Measurements from ENCODE around the gene PLA2G12B.
"Not testable (repeated sequence)": the region's sequence is repeated elsewhere in the genome, so short reads cannot be mapped to it uniquely, and the experiment has no call there.

The PLA2G12B gene, protein sequence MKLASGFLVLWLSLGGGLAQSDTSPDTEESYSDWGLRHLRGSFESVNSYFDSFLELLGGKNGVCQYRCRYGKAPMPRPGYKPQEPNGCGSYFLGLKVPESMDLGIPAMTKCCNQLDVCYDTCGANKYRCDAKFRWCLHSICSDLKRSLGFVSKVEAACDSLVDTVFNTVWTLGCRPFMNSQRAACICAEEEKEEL

DNA sequence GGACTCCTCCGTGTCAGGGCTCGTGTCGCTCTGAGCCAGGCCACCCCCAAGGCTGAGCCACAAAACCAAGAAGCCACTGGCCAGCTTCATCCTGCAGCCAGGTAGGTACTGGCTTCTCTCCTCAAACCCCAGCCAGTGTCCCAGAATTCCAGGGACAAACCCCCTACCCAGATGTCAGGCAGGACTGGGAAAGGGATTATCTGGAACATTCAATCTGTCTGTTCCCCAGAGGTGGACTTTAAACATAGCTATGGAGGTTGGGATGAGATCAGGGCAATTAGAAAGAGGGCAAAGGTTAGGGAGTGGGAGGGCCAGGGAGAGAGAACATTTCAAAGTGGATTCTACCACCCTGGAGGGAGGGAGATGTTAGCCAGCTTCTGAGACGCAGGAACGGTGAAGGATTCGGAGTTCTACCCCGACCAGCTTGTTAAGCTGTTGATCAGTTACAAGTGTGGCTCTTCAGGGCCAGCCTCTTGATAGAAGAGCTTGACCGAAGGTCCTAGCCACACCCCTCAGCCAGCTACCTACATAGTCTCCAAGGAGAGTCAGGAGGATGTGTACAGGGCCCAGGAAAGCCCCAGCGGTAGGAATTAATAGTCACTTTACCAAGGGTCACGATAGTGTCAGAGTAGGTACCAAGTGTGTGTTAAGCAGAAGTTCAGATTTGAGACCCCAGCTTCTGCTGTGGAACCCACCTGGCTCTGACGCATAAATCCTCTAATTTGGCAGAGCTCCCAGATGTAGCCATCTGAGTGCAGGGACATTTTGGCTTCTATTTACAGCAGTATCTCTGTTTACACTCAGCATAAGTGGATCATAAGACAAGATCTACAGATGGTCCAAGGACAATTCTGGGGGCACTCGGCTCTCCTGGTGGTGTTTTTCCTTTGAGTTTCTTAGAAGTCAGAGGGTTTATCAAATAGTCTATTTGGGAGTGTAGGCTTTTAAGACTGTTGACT is at the start of gene PLA2G12B:
TSS of gene PLA2G12B (minus strand) at position 211 of the 959 bp plus-strand sequence. CDS start at position 90, 121 bp downstream.
- DNase-seq, result peak; percentile 4

DNA sequence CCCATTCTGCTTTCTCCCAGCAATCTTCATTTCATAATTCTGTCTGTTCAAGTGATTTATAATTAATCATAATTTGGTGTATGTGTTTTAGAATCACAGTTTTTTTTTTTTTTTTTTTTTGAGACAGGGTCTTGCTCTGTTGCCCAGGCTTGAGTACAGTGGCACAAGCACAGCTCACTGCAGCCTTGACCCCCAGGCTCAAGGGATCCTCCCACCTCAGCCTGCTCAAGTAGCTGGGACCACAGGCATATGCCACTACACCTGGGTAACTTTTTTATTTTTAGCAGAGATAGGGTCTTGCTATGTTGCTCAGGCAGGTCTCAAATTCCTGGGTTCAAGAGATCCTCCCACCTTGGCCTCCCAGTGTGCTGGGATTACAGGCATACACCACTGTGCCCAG is 49.2 kb upstream of the PLA2G12B start:
- no peak for DNase-seq

DNA sequence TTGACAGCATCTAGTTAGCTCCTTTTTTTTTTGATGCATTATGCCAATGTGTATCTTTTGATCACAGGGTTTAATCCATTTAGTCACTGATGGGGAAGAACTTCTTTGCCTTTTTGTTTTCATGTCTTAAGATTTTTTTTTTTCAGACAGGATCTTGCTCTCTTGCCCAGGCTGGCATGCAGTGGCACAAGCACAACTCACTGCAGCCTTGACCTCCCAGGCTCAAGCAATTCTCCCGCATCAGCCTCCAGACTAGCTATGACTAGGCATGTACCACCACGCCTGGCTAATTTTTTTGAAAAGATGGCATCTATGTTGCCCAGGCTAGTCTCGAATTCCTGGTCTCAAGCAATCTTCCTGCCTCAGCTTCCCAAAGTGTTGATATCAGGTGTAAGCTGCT is 46.4 kb upstream of the PLA2G12B start:
- DNase-seq, result no peak

DNA sequence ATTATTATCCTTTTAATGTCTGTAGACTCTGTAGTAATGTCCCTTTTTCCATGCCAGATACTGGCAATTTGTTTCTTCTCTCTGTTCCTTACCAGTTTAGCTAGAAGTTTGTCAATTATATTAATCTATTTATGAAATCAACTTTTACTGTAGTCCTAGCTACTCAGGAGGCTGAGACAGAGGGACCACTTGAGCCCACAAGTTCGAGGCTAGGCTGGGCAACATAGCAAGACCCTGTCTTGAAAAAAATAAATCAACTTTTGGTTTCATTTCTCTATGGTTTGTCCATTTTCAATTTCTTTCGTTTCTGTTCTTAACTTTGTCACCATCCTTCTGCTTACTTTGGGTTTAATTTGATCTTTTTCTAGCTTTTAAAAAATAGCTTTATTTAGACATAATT is 42.5 kb upstream of the PLA2G12B start:
- no peak for DNase-seq

DNA sequence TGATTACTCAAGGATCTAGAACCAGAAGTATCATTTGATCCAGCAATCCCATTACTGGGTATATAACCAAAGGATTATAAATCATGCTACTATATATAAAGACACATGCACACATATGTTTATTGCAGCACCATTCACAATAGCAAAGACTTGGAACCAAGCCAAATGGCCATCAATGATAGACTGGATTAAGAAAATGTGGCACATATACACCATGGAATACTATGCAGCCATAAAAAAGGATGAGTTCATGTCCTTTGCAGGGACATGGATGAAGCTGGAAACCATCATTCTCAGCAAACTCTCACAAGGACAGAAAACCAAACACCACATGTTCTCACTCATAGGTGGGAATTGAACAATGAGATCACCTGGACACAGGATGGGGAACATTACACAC is 40.9 kb upstream of the PLA2G12B start:
- DNase-seq, result not testable (repeated sequence)

DNA sequence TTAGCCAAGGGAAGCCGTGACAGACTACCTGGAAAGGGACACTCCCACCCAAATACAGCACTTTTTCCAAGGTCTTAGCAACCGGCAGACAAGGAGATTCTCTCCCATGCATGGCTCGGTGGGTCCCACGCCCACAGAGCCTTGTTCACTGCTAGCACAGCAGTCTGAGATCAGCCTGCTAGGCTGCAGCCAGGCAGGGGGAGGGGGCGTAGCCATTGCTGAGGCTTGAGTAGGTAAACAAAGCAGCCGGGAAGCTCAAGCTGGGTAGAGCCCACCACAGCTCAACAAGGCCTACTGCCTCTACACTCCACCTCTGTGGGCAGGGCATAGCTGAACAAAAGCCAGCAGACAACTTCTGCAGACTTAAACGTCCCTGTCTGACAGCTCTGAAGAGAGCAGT is 35.2 kb upstream of the PLA2G12B start:
- DNase-seq, result not testable (repeated sequence)

DNA sequence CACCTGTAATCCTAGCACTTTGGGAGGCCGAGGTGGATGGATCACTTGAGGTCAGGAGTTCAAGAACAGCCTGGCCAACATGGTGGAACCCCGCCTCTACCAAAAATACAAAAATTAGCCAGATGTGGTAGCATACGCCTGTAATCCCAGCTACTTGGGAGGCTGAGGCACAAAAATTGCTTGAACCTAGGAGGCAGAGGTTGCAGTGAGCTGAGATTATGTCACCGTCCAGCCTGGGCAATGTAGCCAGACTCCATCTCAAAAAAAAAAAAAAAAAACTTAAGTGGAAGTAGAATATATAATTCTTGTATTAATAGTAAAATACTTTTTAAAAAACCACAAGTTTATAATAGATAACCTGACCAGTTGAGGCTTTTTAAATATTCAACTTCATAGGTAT is 30.0 kb upstream of the PLA2G12B start:
- not testable (repeated sequence) for DNase-seq

DNA sequence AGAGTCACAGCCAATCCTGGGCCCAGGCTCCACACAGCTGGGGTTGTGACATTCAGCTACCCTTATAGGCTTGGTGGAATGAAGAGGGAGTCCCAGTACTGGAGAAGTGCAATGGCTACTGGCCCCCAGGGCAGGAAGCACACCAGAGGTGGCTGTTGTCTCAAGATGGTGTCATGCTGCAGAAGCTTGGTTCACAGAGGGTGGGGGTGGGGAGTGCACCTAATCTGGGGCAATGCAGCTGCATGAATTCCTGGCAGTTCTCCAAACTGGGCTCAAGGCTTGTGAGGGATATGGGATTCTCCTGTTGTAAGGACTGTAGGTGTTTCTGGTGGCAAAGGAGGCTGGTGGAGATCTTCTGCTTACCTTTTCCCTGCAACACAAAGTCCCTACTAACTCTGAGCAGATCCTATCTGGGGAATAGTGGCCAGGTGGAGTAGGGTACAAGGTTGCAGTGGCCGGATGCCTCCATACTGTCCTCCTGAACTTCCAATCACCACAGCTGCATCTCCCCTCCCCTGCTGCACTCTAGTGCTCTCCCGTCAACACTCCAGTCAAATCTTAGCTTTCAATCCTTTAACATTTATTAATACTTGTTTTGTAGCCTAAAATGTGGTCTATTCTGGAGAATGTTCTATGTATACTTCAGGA is 27.4 kb upstream of the PLA2G12B start:
- DNase-seq, result no peak

DNA sequence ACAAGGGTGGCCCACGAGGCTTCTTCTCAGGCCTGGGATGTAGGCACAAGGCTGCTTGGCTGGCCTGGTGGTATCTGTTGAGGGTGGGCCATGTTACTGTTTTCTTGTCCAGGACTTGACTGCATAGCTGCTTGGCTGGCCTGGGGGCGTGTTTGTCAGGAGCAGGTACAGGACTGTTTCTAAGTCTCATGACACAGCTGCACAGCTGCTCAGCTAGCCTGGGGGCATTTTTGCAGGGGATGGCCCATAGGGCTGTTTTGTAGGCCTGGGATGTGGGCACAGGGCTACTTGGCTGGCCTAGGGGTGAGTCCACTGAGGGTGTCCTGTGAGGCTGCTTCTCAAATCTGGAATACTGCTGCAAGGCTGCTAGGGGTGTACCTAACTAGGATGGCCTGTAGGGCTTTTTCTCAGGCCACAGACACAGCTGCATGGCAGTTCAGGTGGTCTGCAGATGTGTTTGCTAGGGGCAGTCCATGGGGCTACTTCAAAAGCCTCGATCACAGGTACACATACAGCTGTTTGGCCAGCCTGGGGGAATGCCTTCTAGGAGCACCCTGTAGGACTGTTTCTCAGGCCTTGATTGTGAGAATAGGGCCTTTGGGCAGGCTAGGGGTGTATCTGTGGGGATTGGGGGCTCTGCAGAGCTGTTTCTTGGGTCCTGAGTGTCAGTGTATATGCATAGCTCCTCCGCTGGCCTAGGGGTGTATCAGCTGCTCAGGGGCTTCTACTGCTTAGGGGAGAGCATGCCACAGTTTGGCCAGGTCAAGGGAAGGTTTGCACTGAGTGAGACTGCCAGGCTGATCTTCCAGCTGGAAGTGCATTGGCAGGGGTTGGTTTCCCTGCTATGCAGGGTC is 26.6 kb upstream of the PLA2G12B start:
- no peak for DNase-seq

DNA sequence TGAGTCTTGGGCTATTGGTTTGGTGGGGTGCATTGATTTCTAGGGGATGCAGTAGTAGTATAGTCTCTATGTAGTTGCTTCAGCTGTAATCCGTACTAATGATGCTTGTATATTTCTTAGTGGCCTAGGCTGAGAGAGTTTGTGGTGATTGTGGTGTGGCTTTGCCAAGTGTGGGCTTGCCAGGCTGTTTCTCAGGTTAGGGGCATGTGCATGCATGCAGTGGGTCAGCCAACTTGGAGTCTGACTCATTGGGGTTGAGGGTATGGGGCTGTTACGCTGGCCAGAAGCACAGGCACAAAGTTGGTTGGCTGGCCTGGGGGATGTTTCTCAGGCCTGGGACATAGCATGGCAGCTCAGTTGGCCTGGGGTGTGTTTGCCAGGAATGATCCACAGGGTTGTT is 25.7 kb upstream of the PLA2G12B start:
- no peak for DNase-seq

DNA sequence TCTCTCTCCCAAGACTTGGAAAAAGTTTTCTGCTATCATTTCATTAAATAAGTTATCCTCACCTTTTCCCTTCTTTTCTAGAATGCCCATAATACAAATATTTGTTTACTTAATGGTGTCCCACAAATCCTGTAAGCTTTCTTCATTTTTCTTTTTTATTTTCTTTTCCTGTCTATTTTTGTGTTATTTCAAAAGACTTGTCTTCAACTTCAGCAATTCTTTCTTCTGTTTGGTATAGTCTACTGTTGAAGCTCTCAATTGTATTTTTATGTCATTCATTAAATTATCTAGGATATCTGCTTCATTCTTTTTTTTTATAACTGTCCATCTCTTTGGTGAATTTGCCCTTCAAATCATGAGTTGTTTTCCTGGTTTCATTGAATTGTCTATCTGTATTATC is 25.1 kb upstream of the PLA2G12B start:
- DNase-seq, result no peak

DNA sequence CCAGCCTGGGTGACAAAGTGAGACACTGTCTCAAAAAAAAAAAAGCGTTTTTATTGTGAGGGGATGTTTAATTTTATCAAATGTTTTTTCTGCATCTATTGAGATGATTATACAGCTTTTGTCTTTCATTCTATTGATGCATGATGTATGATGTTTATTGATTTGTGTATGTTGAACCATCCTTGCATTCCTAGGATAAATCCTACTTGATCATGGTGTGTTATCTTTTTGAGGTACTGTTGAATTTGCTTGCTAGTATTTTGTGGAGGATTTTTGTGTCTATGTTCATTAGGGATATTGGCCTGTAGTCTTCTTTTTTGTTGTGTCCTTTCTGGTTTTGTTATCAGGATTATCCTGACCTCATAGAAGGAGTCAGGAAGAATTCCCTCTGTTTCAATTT is 22.3 kb upstream of the PLA2G12B start:
- DNase-seq, result no peak

DNA sequence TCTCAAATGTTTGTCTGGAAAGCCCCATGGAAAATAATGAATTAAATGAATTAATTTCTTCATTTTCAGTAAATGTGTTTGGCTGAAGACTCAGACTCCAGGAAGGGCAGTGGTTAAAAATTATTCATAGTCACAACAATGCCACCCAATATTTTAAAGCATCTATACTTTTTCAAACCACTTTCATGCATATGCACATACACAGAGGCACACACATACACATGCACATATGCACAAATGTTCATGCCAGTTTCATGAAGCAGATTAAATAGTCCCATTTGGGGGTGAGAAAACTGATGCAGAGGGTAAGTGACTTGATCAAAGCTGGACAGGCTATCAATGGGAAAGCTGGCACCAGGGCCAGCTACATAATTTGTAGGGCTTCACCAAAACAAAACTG is 1.4 kb upstream of the PLA2G12B start:
- no peak for DNase-seq

DNA sequence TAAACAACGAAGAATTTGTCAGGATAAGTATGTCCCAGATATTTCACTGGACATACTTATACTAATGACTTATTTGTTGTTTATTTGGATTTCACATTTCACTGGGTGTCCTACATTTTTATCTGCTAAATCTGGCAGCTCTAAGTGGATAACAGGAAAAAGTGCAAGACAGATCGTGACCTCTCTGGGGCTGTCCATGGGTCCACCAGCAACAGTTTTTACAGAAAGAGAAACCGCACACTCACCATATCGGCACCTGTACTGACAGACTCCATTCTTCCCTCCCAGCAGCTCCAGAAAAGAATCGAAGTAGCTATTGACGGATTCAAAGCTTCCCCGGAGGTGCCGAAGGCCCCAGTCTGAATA is 393 bp downstream of the PLA2G12B start:
- DNase-seq, result peak; percentile 9

DNA sequence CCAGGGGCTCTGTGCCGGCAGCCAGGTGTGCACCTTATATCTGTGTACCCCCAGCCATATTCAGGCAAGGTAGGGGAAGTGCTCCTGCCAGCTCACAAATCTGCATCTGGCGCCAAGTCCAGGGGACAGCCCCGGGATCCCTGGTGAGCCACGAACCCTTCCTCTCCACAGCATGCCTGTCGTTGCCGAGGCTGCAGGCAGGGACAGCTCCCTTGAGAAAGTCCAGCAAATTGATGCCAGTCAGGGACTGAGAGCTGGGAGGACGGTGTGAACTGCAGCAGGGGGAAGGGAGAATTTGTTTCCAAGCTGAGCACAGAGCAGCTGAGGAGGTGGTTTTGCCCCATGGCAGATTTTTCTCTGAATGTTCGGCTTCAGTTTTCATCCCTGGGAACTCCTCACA is 919 bp downstream of the PLA2G12B start:
- peak; percentile 16 for DNase-seq

DNA sequence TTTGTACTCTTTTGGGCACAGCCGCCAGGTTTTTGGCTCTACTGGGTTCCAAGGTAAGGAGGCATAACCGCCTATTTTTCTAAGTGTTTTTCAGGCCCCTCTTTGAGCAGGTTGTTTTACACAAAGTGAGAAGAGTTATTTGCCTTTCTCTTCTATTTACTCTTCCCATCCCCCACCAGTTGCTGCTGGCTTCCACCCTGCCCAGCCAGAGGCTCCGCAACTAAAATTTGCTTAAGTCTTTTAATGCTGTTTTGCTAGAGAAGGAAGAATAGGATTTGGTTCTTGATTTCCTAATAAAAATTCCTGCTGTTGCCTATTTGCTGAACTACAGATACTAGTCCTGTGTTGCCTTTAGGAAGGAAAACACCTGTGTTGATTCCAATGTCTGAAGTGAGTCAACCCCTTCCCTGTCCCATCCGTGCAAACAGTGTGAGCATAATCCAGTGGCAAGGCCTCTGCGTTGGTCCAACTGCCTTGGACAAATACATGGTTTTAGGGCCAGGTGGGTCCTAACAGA is 1.9 kb downstream of the PLA2G12B start:
- no peak for DNase-seq

DNA sequence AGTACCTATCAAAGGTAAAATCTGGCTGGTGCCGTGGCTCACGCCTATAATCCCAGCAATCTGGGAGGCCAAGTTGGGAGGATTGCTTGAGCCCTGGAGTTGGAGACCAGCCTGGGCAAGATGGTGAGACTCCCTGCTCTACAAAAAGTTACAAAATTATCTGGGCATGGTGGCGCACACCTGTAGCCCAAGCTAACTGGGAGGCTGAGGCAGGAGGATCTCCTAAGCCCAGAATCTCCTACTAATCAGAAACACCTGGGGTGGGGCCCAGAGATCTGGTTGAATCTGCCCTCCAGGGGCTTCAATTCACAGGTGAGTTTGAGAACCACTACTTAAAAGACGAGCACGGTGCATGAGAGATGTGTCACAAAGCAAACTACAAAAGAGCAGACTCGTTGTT is 2.4 kb downstream of the PLA2G12B start:
- DNase-seq, result no peak

DNA sequence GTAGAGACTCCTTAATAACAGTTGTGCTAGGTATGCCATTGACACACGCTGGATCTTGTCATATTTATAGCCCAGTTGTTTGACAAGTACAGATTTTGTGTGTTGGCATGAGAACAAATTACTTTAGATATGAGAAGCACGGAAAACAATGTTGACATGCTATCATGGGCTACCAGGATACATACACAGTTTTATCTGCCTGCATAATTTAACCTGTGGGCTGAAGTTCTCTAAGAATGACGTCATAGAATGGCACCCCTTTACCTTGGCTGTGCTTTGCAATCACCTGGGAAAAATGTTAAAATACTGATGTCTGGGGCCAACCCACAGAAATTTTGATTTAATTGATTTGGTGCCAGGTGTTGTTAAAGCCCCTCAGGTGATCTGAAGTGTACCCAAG is 2.8 kb downstream of the PLA2G12B start:
- no peak for DNase-seq

DNA sequence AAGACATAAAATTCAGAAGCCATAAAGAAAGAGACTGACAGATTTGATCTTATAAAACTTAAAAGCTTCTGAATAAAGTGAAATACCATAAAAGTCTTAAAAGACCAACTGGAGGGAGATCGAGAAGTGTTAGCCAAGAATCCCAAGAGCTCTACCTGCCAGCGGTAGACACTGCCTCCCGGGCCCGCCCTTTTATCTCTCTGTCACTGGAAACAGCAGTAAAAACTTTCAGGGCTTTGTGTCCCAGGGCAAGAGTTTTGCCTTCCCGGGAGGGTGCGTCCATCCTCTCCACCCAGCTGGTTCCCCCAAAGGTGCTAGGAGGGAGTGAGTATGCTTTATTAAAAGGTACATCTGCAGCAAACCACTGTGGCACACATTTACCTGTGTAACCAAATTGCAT is 5.8 kb downstream of the PLA2G12B start:
- no peak for DNase-seq

DNA sequence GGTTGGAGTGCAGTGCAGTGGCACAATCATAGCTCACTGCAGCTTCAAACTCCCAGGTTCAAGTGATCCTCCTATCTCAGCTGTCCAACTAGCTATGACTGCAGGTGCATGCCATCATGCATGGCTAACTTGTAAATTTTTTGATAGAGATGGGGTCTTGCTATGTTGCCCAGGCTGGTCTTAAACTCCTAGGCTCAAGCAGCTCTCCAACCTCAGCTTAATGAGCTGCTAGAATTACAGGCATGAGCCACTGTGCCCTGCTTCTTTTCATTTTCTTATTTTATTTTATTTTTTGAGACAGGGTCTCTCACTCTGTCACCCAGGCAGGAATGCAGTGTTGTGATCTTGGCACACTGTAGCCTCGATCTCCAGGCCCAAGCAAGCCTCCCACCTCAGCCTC is 7.6 kb downstream of the PLA2G12B start:
- no peak for DNase-seq

DNA sequence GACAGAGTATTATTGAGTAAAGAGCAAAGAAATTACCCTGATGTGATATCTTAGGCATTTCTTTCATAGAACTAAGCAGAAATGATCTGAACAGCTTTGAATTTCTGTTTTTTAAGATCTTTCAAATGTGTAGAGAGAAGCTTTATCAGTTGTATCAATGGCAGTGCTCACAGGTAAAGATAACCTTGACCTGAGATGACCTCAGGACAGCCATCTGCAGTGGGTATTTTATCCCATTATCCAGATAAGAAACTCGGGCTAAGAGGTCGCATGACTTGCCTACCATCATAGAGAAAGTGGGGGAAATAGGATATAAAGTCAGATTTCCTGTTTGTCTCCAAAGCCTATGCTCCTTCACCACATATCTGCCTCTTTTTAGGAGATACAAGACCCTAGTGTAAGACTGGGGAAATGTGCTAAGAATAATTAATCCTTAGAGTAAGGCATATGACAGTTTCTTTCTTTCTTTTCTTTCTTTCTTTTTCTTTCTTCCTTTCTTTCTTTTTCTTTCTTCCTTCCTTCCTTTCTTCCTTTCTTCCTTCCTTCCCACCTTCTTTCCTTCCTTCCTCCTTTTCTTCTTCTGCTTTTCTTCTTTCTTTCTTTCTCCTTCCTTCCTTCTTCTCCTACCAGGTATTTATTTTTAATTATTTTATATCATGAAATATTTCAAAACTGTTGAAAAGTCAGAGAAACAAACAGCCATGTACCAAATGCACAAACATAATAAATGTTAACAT is 10.9 kb downstream of the PLA2G12B start:
- no peak for DNase-seq

DNA sequence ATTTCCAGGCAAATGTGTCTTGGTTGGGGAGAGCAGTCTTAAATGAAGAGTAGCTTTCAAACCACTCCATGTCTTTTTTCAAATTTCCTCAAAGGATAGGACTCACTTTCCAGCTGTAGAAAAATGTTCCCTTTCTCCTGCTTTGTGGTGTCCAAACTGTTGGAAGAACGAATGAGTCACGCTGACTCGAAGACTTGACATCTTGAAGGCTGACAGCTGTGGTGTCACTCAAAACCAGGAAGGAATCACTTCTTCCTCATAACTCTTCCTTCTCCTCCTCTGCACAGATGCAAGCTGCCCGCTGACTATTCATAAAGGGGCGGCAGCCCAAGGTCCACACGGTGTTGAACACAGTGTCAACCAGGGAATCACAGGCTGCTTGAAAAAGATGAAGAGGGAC is 19.2 kb downstream of the PLA2G12B start:
- no peak for DNase-seq

Measured in retina (tissue), 1 donor.